HEK293T (cell line): Measurements from ENCODE around the gene AMFR.

ENCODE experiments used
- CTCF ChIA-PET: fragments of 350-600 bp; formaldehyde crosslinking; extraction: SDS; loops from one replicate; lab custom pipeline; 2021; ENCODE audit warnings: antibody characterized with exemption, inconsistent platforms; lab: Yijun Ruan, JAX
- POLR2A ChIA-PET: fragments of 350-600 bp; formaldehyde crosslinking; extraction: SDS; loops from one replicate; lab custom pipeline; 2020; ENCODE audit warnings: antibody characterized with exemption, inconsistent platforms; lab: Yijun Ruan, JAX
- DNase-seq: peaks from one replicate; pipeline ENCODE4 v3.0.0; 2012; ENCODE audit warnings: mixed read lengths; ENCODE audit errors: extremely low spot score
- ARNT ChIP-seq: fragments of 450-650 bp; IDR thresholded peaks from 2 replicates; pipeline ENCODE4 v1.6.1; 2017; ENCODE audit warnings: mild to moderate bottlenecking
- BHLHE40 ChIP-seq: fragments of 450-650 bp; IDR thresholded peaks from 2 replicates; pipeline ENCODE4 v1.6.1; 2016; ENCODE audit warnings: mild to moderate bottlenecking, moderate library complexity, borderline replicate concordance
- CTBP1 ChIP-seq: fragments of 450-650 bp; IDR thresholded peaks from 2 replicates; pipeline ENCODE4 v1.6.1; 2016; ENCODE audit warnings: borderline replicate concordance
- ELF4 ChIP-seq: fragments of 450-650 bp; IDR thresholded peaks from 2 replicates; pipeline ENCODE4 v1.6.1; 2017; ENCODE audit warnings: antibody characterized with exemption
- FOXA1 ChIP-seq: fragments of 450-650 bp; IDR thresholded peaks from 2 replicates; pipeline ENCODE4 v1.6.1; 2016; ENCODE audit warnings: mild to moderate bottlenecking
- FOXK2 ChIP-seq: fragments of 450-650 bp; IDR thresholded peaks from 2 replicates; pipeline ENCODE4 v1.6.1; 2016; ENCODE audit warnings: mild to moderate bottlenecking
- FOXM1 ChIP-seq: fragments of 450-650 bp; IDR thresholded peaks from 2 replicates; pipeline ENCODE4 v1.6.1; 2017; ENCODE audit warnings: mild to moderate bottlenecking, borderline replicate concordance
- HDGF ChIP-seq: fragments of 450-650 bp; IDR thresholded peaks from 2 replicates; pipeline ENCODE4 v1.6.1; 2017; ENCODE audit warnings: antibody characterized with exemption, borderline replicate concordance
- L3MBTL2 ChIP-seq: fragments of 450-650 bp; conservative IDR thresholded peaks from 2 replicates; pipeline ENCODE4 v1.6.1; 2016; ENCODE audit warnings: mild to moderate bottlenecking
- LEF1 ChIP-seq: fragments of 450-650 bp; IDR thresholded peaks from 2 replicates; pipeline ENCODE4 v1.6.1; 2017; ENCODE audit warnings: mild to moderate bottlenecking, borderline replicate concordance
- NFRKB ChIP-seq: fragments of 450-650 bp; IDR thresholded peaks from 2 replicates; pipeline ENCODE4 v1.6.1; 2016; ENCODE audit warnings: mild to moderate bottlenecking, moderate library complexity
- PKNOX1 ChIP-seq: fragments of 450-650 bp; IDR thresholded peaks from 2 replicates; pipeline ENCODE4 v1.6.1; 2016
- SP1 ChIP-seq: fragments of 450-650 bp; IDR thresholded peaks from 2 replicates; pipeline ENCODE4 v1.6.1; 2017
- SUZ12 ChIP-seq: fragments of 450-650 bp; IDR thresholded peaks from 2 replicates; pipeline ENCODE4 v1.6.1; 2016; ENCODE audit warnings: mild to moderate bottlenecking
- TARDBP ChIP-seq: fragments of 450-650 bp; IDR thresholded peaks from 2 replicates; pipeline ENCODE4 v1.6.1; 2016
- ZNF384 ChIP-seq: fragments of 450-650 bp; IDR thresholded peaks from 2 replicates; pipeline ENCODE4 v1.6.1; 2016

The AMFR gene

GRCh38 chr16:56334761-56335160, 90.6 kb downstream of the AMFR start:
- ChIA-PET CTCF (no interaction called here), POLR2A (interaction anchor here (1.2 kb wide), 1 partner anchor 9 kb away, joined by 4 read pairs; no protein-coding TSS in a partner anchor)
- no peak for TF ChIP-seq TARDBP
- TF ChIP-seq ELF4: no peak
- no peak for TF ChIP-seq FOXM1
- no peak for TF ChIP-seq BHLHE40
- no peak for TF ChIP-seq ARNT
- no peak for TF ChIP-seq LEF1
- TF ChIP-seq FOXK2: no peak
- no peak for DNase-seq

- peak; percentile 17 for DNase-seq
- ChIA-PET CTCF (interaction anchor here (2.8 kb wide), 1 partner anchor 24 kb away, joined by 9 read pairs; no protein-coding TSS in a partner anchor), POLR2A (interaction anchor here (1.2 kb wide), 1 partner anchor 24 kb away, joined by 3 read pairs; no protein-coding TSS in a partner anchor)
- TF ChIP-seq SUZ12 (no peak), TARDBP (no peak), NFRKB (no peak), HDGF (no peak), FOXK2 (no peak), FOXA1 (no peak), BHLHE40 (no peak), ZNF384 (no peak), ARNT (no peak), ELF4 (no peak), LEF1 (no peak), PKNOX1 (no peak), CTBP1 (no peak), L3MBTL2 (no peak), SP1 (no peak), FOXM1 (no peak)
Observed at GRCh38 chr16:56332464-56333079, 92.8 kb downstream of the AMFR start.

- no peak for TF ChIP-seq SUZ12
- TF ChIP-seq FOXK2: no peak
- no peak for TF ChIP-seq FOXM1
- TF ChIP-seq BHLHE40: no peak
- TF ChIP-seq ARNT: no peak
- TF ChIP-seq PKNOX1: no peak
- no peak for TF ChIP-seq ZNF384
- TF ChIP-seq CTBP1: no peak
- TF ChIP-seq HDGF: no peak
- TF ChIP-seq L3MBTL2: no peak
- no peak for TF ChIP-seq LEF1
- no peak for TF ChIP-seq NFRKB
- TF ChIP-seq SP1: no peak
- no peak for TF ChIP-seq FOXA1
- TF ChIP-seq ELF4: no peak
- no peak for TF ChIP-seq TARDBP
- POLR2A ChIA-PET: interaction anchor here (1.2 kb wide), 1 partner anchor 25 kb away, joined by 3 read pairs; no protein-coding TSS in a partner anchor
Observed at GRCh38 chr16:56331915-56332314, 93.4 kb downstream of the AMFR start.

GRCh38 chr16:56331399-56331798, 93.9 kb downstream of the AMFR start:
- no peak for DNase-seq
- ChIA-PET POLR2A (interaction anchor here (1.2 kb wide), 1 partner anchor 25 kb away, joined by 3 read pairs; no protein-coding TSS in a partner anchor), CTCF (interaction anchor here (2.8 kb wide), 1 partner anchor 25 kb away, joined by 9 read pairs; no protein-coding TSS in a partner anchor)
- TF ChIP-seq L3MBTL2: no peak
- TF ChIP-seq TARDBP: no peak
- TF ChIP-seq PKNOX1: no peak
- no peak for TF ChIP-seq FOXK2

More at GRCh38 chr16:56331915-56332314, 93.4 kb downstream of the AMFR start:
- CTCF ChIA-PET: interaction anchor here (2.8 kb wide), 1 partner anchor 24 kb away, joined by 9 read pairs; no protein-coding TSS in a partner anchor
- no peak for DNase-seq

- CTCF ChIA-PET: interaction anchor here (2.8 kb wide), 1 partner anchor 26 kb away, joined by 9 read pairs; no protein-coding TSS in a partner anchor
- DNase-seq: no peak
- POLR2A ChIA-PET: no interaction called here
- TF ChIP-seq NFRKB (no peak), BHLHE40 (no peak), FOXM1 (no peak), HDGF (no peak), CTBP1 (no peak), SP1 (no peak), PKNOX1 (no peak)
Observed at GRCh38 chr16:56330476-56330875, 94.9 kb downstream of the AMFR start.
